ENCODE data around the gene CABLES1. TPM values are rescaled to one million over a fixed set of nuclear protein-coding genes. Genes with fewer than 3 reads are reported as not detected.

The CABLES1 gene
- polyA plus RNA-seq, 1 donor (not counting 4 experiments of a cell fraction or from before 2014, with no cell fraction given), result 1.00 TPM

- TF ChIP-seq EZH2 (IDR thresholded peaks at IDR 0.05; ENCODE audit: low read length) (no peak), CTCF (optimal IDR thresholded peaks at IDR 0.05 in 1 of 3, IDR thresholded peaks at IDR 0.05 in 1 of 3, conservative IDR thresholded peaks at IDR 0.05 in 1 of 3; ENCODE audit: extremely low read depth in 1 of 3, insufficient read depth in 2 of 3, low read length in 3 of 3) (no peak)
- dilution Hi-C loops (cut with MboI; ENCODE audit: extremely low pct_ligation_motif_present, low sequenced_read_pairs), result no loop called here
- H3K4me1 ChIP-seq (ENCODE audit: control insufficient read depth, extremely low read depth, insufficient read depth, low read length), result peaks cover 29% of the 10 kb centered on the region
- H3K27me3 ChIP-seq (ENCODE audit: control insufficient read depth, extremely low read depth, insufficient read depth, low read length), result no peaks in the 10 kb centered on the region
- H3K9ac ChIP-seq (ENCODE audit: control insufficient read depth, extremely low read depth, insufficient read depth, low read length), result no peak overlapping the region
- no peak overlapping the region for H3K4me3 ChIP-seq (ENCODE audit: control insufficient read depth in 2 of 3, extremely low read depth in 1 of 3, insufficient read depth in 2 of 3, low read depth in 1 of 3, low read length in 3 of 3)
- no peaks in the 10 kb centered on the region for H3K79me2 ChIP-seq (ENCODE audit: control insufficient read depth, insufficient read depth, low read length)
- H2AFZ ChIP-seq (ENCODE audit: control insufficient read depth, low read length), result no peak overlapping the region
- FAIRE-seq (peak; percentile 81), DNase-seq (ENCODE audit: low read depth, low spot score) (no peak)
- H3K4me2 ChIP-seq (ENCODE audit: control insufficient read depth, extremely low read depth, insufficient read depth, low read depth, low read length), result peak overlapping the region; percentile 49
- no peaks in the 10 kb centered on the region for H3K36me3 ChIP-seq (ENCODE audit: control insufficient read depth in 2 of 2, extremely low read depth in 1 of 2, insufficient read depth in 2 of 2, low read length in 2 of 2)
- no peaks in the 10 kb centered on the region for H4K20me1 ChIP-seq (ENCODE audit: control insufficient read depth, extremely low read depth, insufficient read depth, low read length)
- no peaks in the 10 kb centered on the region for H3K9me1 ChIP-seq (ENCODE audit: control insufficient read depth, extremely low read depth, insufficient read depth, low read length)
- peak overlapping the region; percentile 55 for H3K27ac ChIP-seq (ENCODE audit: control insufficient read depth, insufficient read depth, low read length)
- H3K9me3 ChIP-seq (ENCODE audit: control insufficient read depth, low read depth, low read length), result no peaks in the 10 kb centered on the region
Observed at GRCh38 chr18:23260926-23261590, 125.8 kb downstream of the CABLES1 start.

DNA sequence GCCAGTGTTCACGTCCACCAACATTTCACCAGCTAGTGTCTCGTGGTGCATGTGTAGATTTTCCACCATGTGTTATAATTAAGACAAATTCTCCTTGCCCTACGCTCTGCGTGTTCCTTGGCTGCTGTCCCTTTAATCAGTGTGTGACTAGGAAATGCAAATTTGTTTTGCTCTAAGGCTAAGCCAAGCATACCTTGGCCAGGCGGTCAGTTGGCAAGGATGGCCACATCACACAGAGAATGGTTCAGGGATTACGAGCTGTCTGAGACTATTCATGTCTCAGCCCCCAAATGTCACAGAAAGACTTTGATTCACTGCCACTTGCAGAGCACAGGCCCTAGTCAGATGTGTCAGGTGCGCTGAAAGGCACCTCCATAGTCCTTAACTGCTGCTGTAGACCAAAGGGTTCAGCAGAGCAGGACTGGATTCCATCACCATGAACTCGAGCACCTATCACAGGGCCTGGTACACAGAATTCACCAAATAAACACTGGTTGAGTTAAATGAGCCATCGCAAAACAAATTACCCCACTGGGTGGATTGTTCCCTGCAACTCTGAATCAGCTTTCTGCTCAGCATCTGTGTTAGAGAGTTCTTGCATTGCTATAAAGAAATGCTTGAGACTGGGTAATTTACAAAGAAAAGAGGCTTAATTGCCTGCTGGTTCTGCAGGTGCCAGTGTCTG lies 128.4 kb downstream of the CABLES1 start:
- TF ChIP-seq CTCF (optimal IDR thresholded peaks at IDR 0.05 in 1 of 3, IDR thresholded peaks at IDR 0.05 in 1 of 3, conservative IDR thresholded peaks at IDR 0.05 in 1 of 3; ENCODE audit: extremely low read depth in 1 of 3, insufficient read depth in 2 of 3, low read length in 3 of 3) (no peak), EZH2 (IDR thresholded peaks at IDR 0.05; ENCODE audit: low read length) (no peak)
- Histone ChIP-seq H3K36me3 (ENCODE audit: control insufficient read depth in 2 of 2, extremely low read depth in 1 of 2, insufficient read depth in 2 of 2, low read length in 2 of 2) (no peaks in the 10 kb centered on the region), H3K9me3 (ENCODE audit: control insufficient read depth, low read depth, low read length) (no peaks in the 10 kb centered on the region), H4K20me1 (ENCODE audit: control insufficient read depth, extremely low read depth, insufficient read depth, low read length) (no peaks in the 10 kb centered on the region), H3K27me3 (ENCODE audit: control insufficient read depth, extremely low read depth, insufficient read depth, low read length) (no peaks in the 10 kb centered on the region), H3K9me1 (ENCODE audit: control insufficient read depth, extremely low read depth, insufficient read depth, low read length) (no peaks in the 10 kb centered on the region), H3K4me2 (ENCODE audit: control insufficient read depth, extremely low read depth, insufficient read depth, low read depth, low read length) (no peak overlapping the region), H3K4me3 (ENCODE audit: control insufficient read depth in 2 of 3, extremely low read depth in 1 of 3, insufficient read depth in 2 of 3, low read depth in 1 of 3, low read length in 3 of 3) (no peak overlapping the region), H3K79me2 (ENCODE audit: control insufficient read depth, insufficient read depth, low read length) (no peaks in the 10 kb centered on the region), H3K4me1 (ENCODE audit: control insufficient read depth, extremely low read depth, insufficient read depth, low read length) (peaks cover 24% of the 10 kb centered on the region), H2AFZ (ENCODE audit: control insufficient read depth, low read length) (no peak overlapping the region), H3K9ac (ENCODE audit: control insufficient read depth, extremely low read depth, insufficient read depth, low read length) (no peak overlapping the region), H3K27ac (ENCODE audit: control insufficient read depth, insufficient read depth, low read length) (no peak overlapping the region)
- FAIRE-seq, result no peak
- dilution Hi-C loops (cut with MboI; ENCODE audit: extremely low pct_ligation_motif_present, low sequenced_read_pairs), result no loop called here
- DNase-seq (ENCODE audit: low read depth, low spot score), result no peak

Data from keratinocyte (primary cell).